TTC549 (cell line): ENCODE measurements around the gene FKTN.

Experiments used
- FAIRE-seq: peaks from 2 replicates; lab custom pipeline; 2012; peaks lifted over from hg19 to GRCh38; lab: Jason Lieb, UNC

The FKTN gene

GRCh38 chr9:105679257-105680022, 121.5 kb downstream of the FKTN start:
- FAIRE-seq, result no peak

GRCh38 chr9:105681313-105681712, 123.4 kb downstream of the FKTN start:
- FAIRE-seq, result no peak

DNA sequence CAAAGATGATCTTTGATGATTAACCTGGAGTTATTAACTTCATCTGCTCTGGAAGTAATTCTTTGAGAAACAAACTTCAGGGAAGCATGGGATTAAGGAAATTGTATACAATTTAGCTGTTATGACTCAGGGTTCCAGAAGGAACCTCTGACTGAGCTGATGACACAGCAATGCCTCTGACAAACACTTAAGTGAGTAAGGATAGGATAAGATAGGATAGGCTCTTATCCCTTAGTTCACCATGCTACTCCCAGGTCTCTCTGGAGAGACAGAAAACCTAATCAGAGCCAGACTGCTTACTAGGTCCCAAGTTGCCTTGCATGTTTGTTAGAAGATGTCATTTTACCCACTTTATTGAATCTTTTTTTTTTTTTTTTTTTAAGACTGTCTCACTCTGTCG, 123.8 kb downstream of the FKTN start:
- FAIRE-seq, result no peak

DNA sequence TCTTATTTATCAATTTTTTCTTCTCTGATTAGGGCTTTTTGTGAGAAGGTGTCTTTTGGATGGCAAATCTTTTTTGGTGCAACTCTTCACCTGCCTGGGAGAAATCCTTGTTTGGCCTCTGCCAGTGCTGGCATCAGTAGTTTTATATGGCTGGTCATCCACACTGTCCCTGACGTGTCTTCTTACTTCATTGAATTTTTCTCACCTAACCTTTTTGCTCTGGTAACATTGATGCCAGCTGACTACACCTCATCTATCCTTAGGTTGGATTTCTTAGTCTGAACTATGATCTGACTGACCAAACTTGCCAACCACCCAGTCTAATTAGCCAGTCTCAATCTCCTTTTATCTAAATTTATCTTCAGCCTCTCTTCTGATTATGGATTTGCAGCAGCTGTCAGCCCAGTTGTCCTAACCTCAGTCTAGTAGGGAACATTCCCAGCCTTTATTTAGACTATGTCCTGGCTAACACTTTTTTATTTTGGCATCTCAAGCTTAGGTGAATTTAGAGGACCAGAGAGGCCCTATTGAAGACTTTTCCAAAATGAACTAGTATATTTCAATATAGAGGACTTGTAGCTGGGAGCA, 125.9 kb downstream of the FKTN start:
- FAIRE-seq, result no peak

GRCh38 chr9:105686936-105687335, 129.0 kb downstream of the FKTN start:
- no peak for FAIRE-seq
